AG04450 (cell line): Measurements from ENCODE around the gene CAPN11. TPM values are rescaled to one million over a fixed set of nuclear protein-coding genes. Genes with fewer than 3 reads are reported as not detected.

Experiments used
- CTCF ChIA-PET: fragments of 300-600, 350-600 bp; formaldehyde crosslinking; extraction: SDS; loops from one replicate; lab custom pipeline; 2022; ENCODE audit warnings: antibody characterized with exemption, inconsistent platforms; lab: Charles Lee
- POLR2A ChIA-PET: fragments of 350-600 bp; formaldehyde crosslinking; extraction: SDS; loops from one replicate; lab custom pipeline; 2021; ENCODE audit warnings: antibody characterized with exemption, inconsistent platforms; lab: Yijun Ruan, JAX
- DNase-seq: peaks from one replicate; pipeline ENCODE4 v3.0.0-alpha.2; 2011; ENCODE audit warnings: low read depth, low spot score
- H3K27ac ChIP-seq: one replicate; pipeline ENCODE4 v1.5.1; 2012; ENCODE audit warnings: low read depth, low read length, control low read depth
- H3K27me3 ChIP-seq: one replicate; pipeline ENCODE4 v1.6.0; 2012; ENCODE audit warnings: low read length; ENCODE audit not compliant: control insufficient read depth, insufficient read depth
- H3K4me3 ChIP-seq: 2 replicates; pipeline ENCODE4 v1.5.1; 2011; ENCODE audit warnings: mild to moderate bottlenecking, low read depth, low read length, control low read depth
- H3K9me3 ChIP-seq: 2 replicates; pipeline ENCODE4 v1.5.1; 2012; ENCODE audit warnings: low read length; ENCODE audit not compliant: control insufficient read depth, insufficient read depth
- CTCF ChIP-seq: IDR thresholded peaks from 2 replicates; pipeline ENCODE4 v1.5.1; 2011; ENCODE audit warnings: low read depth, low read length, control low read depth, inconsistent platforms
- polyA plus RNA-seq: library from polyadenylated mRNA; depleted of rRNA; stranded (reverse); fragments of >200 nt; gene quantifications from 2 replicates; pipeline ENCODE4 v1.2.3, GENCODE V29; 2011

Gene CAPN11
- polyA plus RNA-seq, 1 experiment, result 0.04 TPM

- CTCF ChIA-PET, result interaction anchor here (0.6 to 0.9 kb wide), 3 partner anchors 14 to 105 kb away, joined by 3 to 4 read pairs (median 3); no protein-coding TSS in a partner anchor
- DNase-seq, result no peak
- H3K27me3 ChIP-seq, result no peaks in the 10 kb centered on the region
- no peak overlapping the region for H3K27ac ChIP-seq
- POLR2A ChIA-PET, result no interaction called here
- H3K4me3 ChIP-seq, result no peak overlapping the region
- no peaks in the 10 kb centered on the region; the same call in 1 of the 2 replicates for H3K9me3 ChIP-seq
- TF ChIP-seq CTCF, result no peak
Measured at GRCh38 chr6:44129841-44130322, 28.7 kb upstream of the CAPN11 start.

- no peaks in the 10 kb centered on the region for H3K27me3 ChIP-seq
- POLR2A ChIA-PET, result interaction anchor here (0.6 kb wide), 1 partner anchor 74 kb away, joined by 3 read pairs; no protein-coding TSS in a partner anchor
- CTCF ChIA-PET, result interaction anchor here (0.7 to 2.7 kb wide), 5 partner anchors 10 to 462 kb away, joined by 3 to 6 read pairs (median 4); no protein-coding TSS in a partner anchor
Measured at GRCh38 chr6:44131892-44132291, 26.7 kb upstream of the CAPN11 start.

GRCh38 chr6:44132476-44132875 lies 26.1 kb upstream of the CAPN11 start:
- Histone ChIP-seq H3K27ac (no peak overlapping the region), H3K9me3 (no peaks in the 10 kb centered on the region; the same call in 1 of the 2 replicates), H3K27me3 (no peaks in the 10 kb centered on the region), H3K4me3 (no peak overlapping the region)
- POLR2A ChIA-PET, result interaction anchor here (0.5 to 0.6 kb wide), 2 partner anchors 37 to 74 kb away, joined by 3 read pairs; no protein-coding TSS in a partner anchor
- CTCF ChIA-PET, result interaction anchor here (2.7 kb wide), 1 partner anchor 35 kb away, joined by 6 read pairs; no protein-coding TSS in a partner anchor
- no peak for TF ChIP-seq CTCF
- DNase-seq, result no peak

More at GRCh38 chr6:44131892-44132291, 26.7 kb upstream of the CAPN11 start:
- no peak for TF ChIP-seq CTCF
- Histone ChIP-seq H3K4me3 (no peak overlapping the region), H3K9me3 (no peaks in the 10 kb centered on the region; the same call in 1 of the 2 replicates), H3K27ac (no peak overlapping the region)
- DNase-seq, result no peak

GRCh38 chr6:44133003-44133931 lies 25.4 kb upstream of the CAPN11 start:
- H3K9me3 ChIP-seq, result no peaks in the 10 kb centered on the region
- ChIA-PET POLR2A (interaction anchor here (0.6 to 1.2 kb wide), 2 partner anchors 114 to 192 kb away, joined by 3 to 5 read pairs; partner anchors contain the start of gene HSP90AB1), CTCF (interaction anchor here (2.7 kb wide), 1 partner anchor 36 kb away, joined by 6 read pairs; no protein-coding TSS in a partner anchor)
- H3K27ac ChIP-seq, result no peak overlapping the region
- H3K27me3 ChIP-seq, result no peaks in the 10 kb centered on the region
- TF ChIP-seq CTCF, result peak; percentile 14; the same call in 1 of the 2 replicates
- H3K4me3 ChIP-seq, result no peak overlapping the region
- no peak for DNase-seq
